Prostate gland (tissue), 2 donors: ENCODE measurements around the gene SLC25A47. TPM values are rescaled to one million over a fixed set of nuclear protein-coding genes. Genes with fewer than 3 reads are reported as not detected.

Experiments
- DNase-seq: peaks from one replicate; pipeline ENCODE4 v3.0.0-alpha.2; 2019; ENCODE audit warnings: low spot score
- H3K27ac ChIP-seq, 2 donors: fragments of 200-600 bp; sonication (generic); 2 replicates each; pipeline ENCODE4 v1.5.1; 2017 to 2019
- H3K27me3 ChIP-seq: fragments of 200-600 bp; sonication (generic); replicated peaks from 2 replicates; pipeline ENCODE4 v1.5.1; 2019; ENCODE audit not compliant: insufficient read depth
- H3K36me3 ChIP-seq, 2 donors: fragments of 200-600 bp; sonication (generic); 1 replicate in 1 of 2; 2 replicates in 1 of 2; pipeline versions ENCODE4 v1.5.1 to v1.8.1; 2017 to 2019
- H3K4me1 ChIP-seq: fragments of 200-600 bp; sonication (generic); replicated peaks from 2 replicates; pipeline ENCODE4 v1.5.1; 2019
- H3K4me3 ChIP-seq, 2 donors: fragments of 200-600 bp; sonication (generic); 2 replicates each; pipeline ENCODE4 v1.5.1; 2017 to 2019
- H3K9me3 ChIP-seq: fragments of 200-600 bp; sonication (generic); 2 replicates; pipeline ENCODE4 v1.5.1; 2017
- CTCF ChIP-seq, 4 experiments: fragments of 200-600 bp in 2 of 4; fragments of 450-650 bp in 2 of 4; sonication (generic) in 2 of 4; IDR thresholded peaks; 1 replicate in 3 of 4; 2 replicates in 1 of 4; pipeline ENCODE4 v1.5.1; 2016 to 2019; ENCODE audit warnings: antibody characterized with exemption in 4 of 4, mild to moderate bottlenecking in 2 of 4, moderate library complexity in 2 of 4
- POLR2A ChIP-seq: fragments of 450-650 bp; IDR thresholded peaks from one replicate; pipeline ENCODE4 v1.6.1; 2016; ENCODE audit warnings: antibody characterized with exemption, mild to moderate bottlenecking
- POLR2AphosphoS5 ChIP-seq: sonication (generic); formaldehyde crosslinking; IDR thresholded peaks from one replicate; pipeline ENCODE4 v1.6.1; 2017; ENCODE audit warnings: antibody characterized with exemption
- WGBS: methylation state at CpG from one replicate; pipeline ENCODE4 v1.1.5; 2018; 5-methylcytosine and 5-hydroxymethylcytosine counted together
- intact Hi-C: fragments of 100-400 bp; cut with DNase I; formaldehyde crosslinking; loops from one replicate; pipeline ENCODE4 v1.14.2; 2022
- total RNA-seq, 2 donors: library from RNA; depleted of rRNA; stranded (reverse); fragments of >200 nt; gene quantifications; one replicate each; pipeline ENCODE4 v1.1.0, GENCODE V29; 2016

The SLC25A47 gene
- under 1 TPM in 1 of 2 donors, not detected in 1; 0.51 TPM for total RNA-seq

DNA sequence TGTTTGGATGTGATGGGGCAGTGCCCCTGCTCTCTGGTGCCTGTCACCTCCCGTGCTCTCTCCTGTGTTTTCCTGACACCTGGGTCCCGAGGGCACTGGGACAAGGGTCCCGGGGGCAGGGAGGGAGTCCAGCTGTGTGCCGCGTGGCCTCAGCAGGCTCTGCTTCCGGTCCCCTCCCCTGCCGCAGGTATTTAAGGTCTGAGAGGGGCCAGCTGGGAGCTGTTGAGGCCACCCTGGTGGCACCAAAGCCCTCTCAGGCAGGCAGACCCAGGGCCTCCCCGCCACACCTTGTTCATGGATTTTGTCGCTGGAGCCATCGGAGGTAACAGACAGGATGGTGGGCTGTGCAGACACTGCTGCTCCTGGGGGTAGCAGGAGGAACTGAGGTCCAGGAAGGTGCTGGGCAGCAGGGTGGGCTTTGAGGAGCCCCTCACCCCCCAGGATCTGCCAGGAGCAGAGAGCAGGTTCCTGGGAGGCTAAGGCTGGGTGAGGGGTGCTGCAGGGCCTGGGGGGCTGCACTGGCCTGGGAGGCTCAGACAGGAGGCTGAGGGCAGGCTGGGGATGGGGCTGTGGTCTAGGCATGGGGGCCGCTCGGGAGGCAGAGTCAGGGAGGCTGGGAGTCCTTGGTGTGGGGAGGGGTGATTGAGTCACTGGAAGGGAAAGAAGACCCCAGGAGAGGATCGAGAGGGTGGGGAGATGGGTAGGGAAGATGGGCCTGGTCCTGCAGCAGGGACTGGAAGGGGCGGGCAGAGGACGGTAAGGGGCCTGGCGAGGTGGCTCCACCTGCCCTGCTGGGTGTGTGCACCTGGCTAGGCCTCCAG lies at the start of gene SLC25A47:
SLC25A47 (plus strand) TSS at position 219 of the 821 bp plus-strand sequence; CDS start at position 295, 76 bp downstream.
- no peak for TF ChIP-seq CTCF (IDR thresholded peaks at IDR 0.05)
- no peak for TF ChIP-seq POLR2AphosphoS5
- TF ChIP-seq POLR2A: no peak
- Histone ChIP-seq H3K4me3 (no peak within 1 kb of the TSS), H3K4me1 (no peaks in the 10 kb centered on the region), H3K27me3 (no peaks in the 10 kb centered on the region), H3K27ac (no peak within 1 kb of the TSS), H3K9me3 (no peaks in the 10 kb centered on the region), H3K36me3 (no peaks in the 10 kb centered on the region)
- intact Hi-C loops: no loop called here
- 90% methylated on average over 16 of the region's 16 CpGs for WGBS
- no peak for DNase-seq

GRCh38 chr14:100274250-100274649 lies 48.9 kb upstream of the SLC25A47 start:
- Histone ChIP-seq H3K4me3 (no peak overlapping the region), H3K4me1 (peaks cover 6% of the 10 kb centered on the region), H3K27ac (no peak overlapping the region), H3K27me3 (no peaks in the 10 kb centered on the region), H3K36me3 (no peaks in the 10 kb centered on the region), H3K9me3 (no peaks in the 10 kb centered on the region)
- TF ChIP-seq POLR2A: no peak
- TF ChIP-seq POLR2AphosphoS5: no peak
- no peak for TF ChIP-seq CTCF (IDR thresholded peaks at IDR 0.05)
- 87% methylated on average over 4 of the region's 4 CpGs for WGBS
- intact Hi-C loops: no loop called here
- no peak for DNase-seq

DNA sequence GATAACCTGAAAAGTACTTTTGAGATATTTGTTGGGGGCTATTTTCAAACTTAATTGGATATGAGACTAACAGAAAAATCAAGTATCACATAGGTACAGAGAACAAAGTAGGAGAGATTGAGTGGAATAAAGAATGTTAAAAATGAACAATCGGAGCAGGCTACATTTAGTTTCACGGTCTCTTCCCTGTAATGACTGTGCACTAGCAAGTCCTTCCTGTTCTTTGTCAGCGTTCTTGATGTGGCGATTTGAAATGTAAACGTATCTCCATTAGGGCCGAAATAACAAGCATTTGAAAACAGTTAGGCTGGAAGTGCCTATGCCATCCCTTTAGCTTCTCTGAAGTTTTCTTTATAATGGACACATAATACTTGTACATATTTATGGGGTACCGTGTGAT lies 47.9 kb upstream of the SLC25A47 start:
- Histone ChIP-seq H3K9me3 (no peaks in the 10 kb centered on the region), H3K4me3 (no peak overlapping the region), H3K36me3 (no peaks in the 10 kb centered on the region), H3K4me1 (peaks cover 6% of the 10 kb centered on the region), H3K27ac (no peak overlapping the region), H3K27me3 (no peaks in the 10 kb centered on the region)
- intact Hi-C loops: no loop called here
- DNase-seq: no peak
- TF ChIP-seq CTCF (IDR thresholded peaks at IDR 0.05): no peak
- no peak for TF ChIP-seq POLR2A
- TF ChIP-seq POLR2AphosphoS5: no peak
- 56% methylated on average over 7 of the region's 7 CpGs for WGBS

GRCh38 chr14:100278702-100279101 lies 44.4 kb upstream of the SLC25A47 start:
- no peaks in the 10 kb centered on the region for H3K36me3 ChIP-seq
- TF ChIP-seq POLR2AphosphoS5 (no peak), CTCF (IDR thresholded peaks at IDR 0.05) (peak in 1 of 4 experiments; percentile 19)
- peaks cover 13% of the 10 kb centered on the region for H3K4me1 ChIP-seq
- no peaks in the 10 kb centered on the region for H3K27me3 ChIP-seq
- DNase-seq: peak; percentile 47
- intact Hi-C loops: no loop called here
- H3K9me3 ChIP-seq: no peaks in the 10 kb centered on the region
- H3K4me3 ChIP-seq: no peak overlapping the region
- WGBS: 46% methylated on average over 8 of the region's 8 CpGs
- H3K27ac ChIP-seq: no peak overlapping the region

DNA sequence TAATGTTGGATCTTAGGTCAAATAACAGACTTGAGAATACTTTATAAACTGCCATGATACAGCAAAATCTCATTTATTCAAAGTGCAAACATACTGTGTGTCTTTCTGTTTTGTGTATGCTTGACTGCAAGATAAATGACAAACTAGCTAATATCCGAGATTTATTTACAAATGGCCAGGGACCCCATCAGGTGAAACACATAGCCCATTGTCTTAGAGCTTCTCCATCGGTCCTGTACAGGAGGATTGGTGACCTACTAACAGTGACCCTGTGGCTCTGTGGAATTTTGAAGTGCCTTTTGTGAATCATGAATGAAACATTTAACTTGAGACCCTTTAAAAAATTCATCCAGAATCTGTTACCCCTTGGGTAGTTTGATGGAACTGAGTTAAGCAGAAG lies 44.0 kb upstream of the SLC25A47 start:
- TF ChIP-seq POLR2A: no peak
- no peak for TF ChIP-seq POLR2AphosphoS5
- TF ChIP-seq CTCF (IDR thresholded peaks at IDR 0.05): no peak
- H3K9me3 ChIP-seq: no peaks in the 10 kb centered on the region
- H3K27me3 ChIP-seq: no peaks in the 10 kb centered on the region
- intact Hi-C loops: no loop called here
- peaks cover 13% of the 10 kb centered on the region for H3K4me1 ChIP-seq
- no peak overlapping the region for H3K27ac ChIP-seq
- WGBS: 80% methylated on average over 2 of the region's 2 CpGs
- no peaks in the 10 kb centered on the region for H3K36me3 ChIP-seq
- DNase-seq: no peak
- H3K4me3 ChIP-seq: no peak overlapping the region
